ENCODE measurements around the gene CENPI. TPM values are rescaled to one million over a fixed set of nuclear protein-coding genes. Genes with fewer than 3 reads are reported as not detected.

CENPI gene
- total and polyA plus RNA-seq, 11 donors: 0.20 to 3.3 (median 0.42) TPM

DNA sequence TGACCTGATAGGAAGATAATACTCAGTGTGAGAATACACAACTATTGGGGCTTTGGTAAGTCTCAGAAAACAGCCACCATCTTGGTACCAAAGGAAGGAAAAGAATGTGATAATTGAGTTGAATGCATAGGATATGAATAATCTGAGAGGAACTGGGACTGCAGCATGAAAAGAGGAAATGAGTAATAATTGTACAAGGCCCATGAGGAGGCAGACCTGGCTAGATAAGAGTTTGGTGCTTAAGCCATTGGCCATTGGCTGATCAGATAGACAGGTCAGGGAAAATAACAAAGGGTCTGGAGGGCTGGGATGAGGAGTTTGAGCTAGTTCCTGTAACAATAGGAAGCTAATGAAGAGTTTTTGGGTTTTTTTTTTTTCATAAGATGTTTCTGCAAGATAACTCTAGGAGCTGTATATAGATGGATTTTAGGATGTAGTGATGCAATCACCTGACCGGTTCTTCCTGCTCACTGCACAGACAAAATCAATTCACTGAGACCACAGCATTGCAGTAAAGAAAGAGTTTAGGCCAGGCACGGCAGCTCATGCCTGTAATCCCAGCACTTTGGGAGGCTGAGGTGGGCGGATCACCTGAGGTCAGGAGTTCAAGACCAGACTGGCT lies 40.8 kb upstream of the CENPI start:
- TF ChIP-seq POLR2A (IDR thresholded peaks at IDR 0.05) (no peak), CTCF (IDR thresholded peaks at IDR 0.05) (no peak)
- Histone ChIP-seq H3K4me1 (no peaks in the 10 kb centered on the region), H3K27ac (no peak overlapping the region), H3K36me3 (no peaks in the 10 kb centered on the region), H3K9me3 (no peaks in the 10 kb centered on the region), H3K27me3 (peaks cover 0 to 4% (median 0%) of the 10 kb centered on the region in 9 donors), H3K4me3 (no peak overlapping the region)
- intact Hi-C loops (cut with DNase I): loop anchor here in 1 of 10 donors (10.0 kb wide), 1 partner anchor 48 kb away; no protein-coding TSS in a partner anchor
- ATAC-seq (no peak), DNase-seq (no peak)
- 56 to 79% (median 72%) methylated on average over 3 of the region's 3 CpGs for WGBS, 4 donors

- Histone ChIP-seq H3K4me1 (no peaks in the 10 kb centered on the region), H3K36me3 (no peaks in the 10 kb centered on the region), H3K4me3 (no peak overlapping the region), H3K27ac (no peak overlapping the region), H3K9me3 (no peaks in the 10 kb centered on the region), H3K27me3 (peaks cover 0 to 8% (median 0%) of the 10 kb centered on the region in 9 donors)
- DNase-seq (no peak), ATAC-seq (no peak)
- intact Hi-C loops (cut with DNase I): no loop called here
- TF ChIP-seq CTCF (IDR thresholded peaks at IDR 0.05): no peak
- TF ChIP-seq POLR2A (IDR thresholded peaks at IDR 0.05): no peak
Observed at GRCh38 chrX:101062176-101062575, 35.8 kb upstream of the CENPI start.

DNA sequence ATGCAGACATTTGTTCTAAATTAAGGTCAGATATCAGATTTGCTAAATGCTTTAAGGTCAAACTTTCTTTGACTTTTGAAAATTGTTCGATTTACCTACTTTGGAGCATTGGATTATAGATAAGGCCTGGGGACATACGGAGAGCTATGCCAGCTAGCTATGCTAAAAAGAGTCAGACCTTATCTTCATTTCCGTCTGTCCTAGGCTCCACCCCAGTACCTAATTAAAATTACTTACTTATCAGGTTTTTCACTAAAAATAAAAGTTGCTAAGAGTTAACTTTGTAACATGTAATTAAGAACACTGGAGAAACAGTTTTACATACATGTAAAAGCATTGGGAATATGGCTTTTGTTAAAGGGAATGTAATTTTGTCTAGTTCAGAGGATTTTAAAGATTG lies 26.4 kb upstream of the CENPI start:
- ATAC-seq: no peak
- peaks cover 0 to under 1% (median 0%) of the 10 kb centered on the region in 9 donors for H3K27me3 ChIP-seq
- DNase-seq: no peak
- no peak for TF ChIP-seq POLR2A (IDR thresholded peaks at IDR 0.05)
- TF ChIP-seq CTCF (IDR thresholded peaks at IDR 0.05): no peak
- H3K4me3 ChIP-seq: no peak overlapping the region
- intact Hi-C loops (cut with DNase I): no loop called here
- no peaks in the 10 kb centered on the region for H3K4me1 ChIP-seq
- no peaks in the 10 kb centered on the region for H3K36me3 ChIP-seq
- no peak overlapping the region for H3K27ac ChIP-seq
- WGBS, 4 donors: 39 to 49% (median 43%) methylated on average over 3 of the region's 3 CpGs
- no peaks in the 10 kb centered on the region for H3K9me3 ChIP-seq

GRCh38 chrX:101078716-101079598 lies 19.0 kb upstream of the CENPI start, which contains the start of gene TMEM35A:
Gene TMEM35A (plus strand): TSS chrX:101078879. CDS start chrX:101079003, 124 bp downstream.
- no peaks in the 10 kb centered on the region for H3K4me1 ChIP-seq
- intact Hi-C loops (cut with DNase I): no loop called here
- H3K9me3 ChIP-seq: no peaks in the 10 kb centered on the region
- DNase-seq (no peak), ATAC-seq (peak in 1 of 4 donors; percentile 46)
- TF ChIP-seq POLR2A (IDR thresholded peaks at IDR 0.05) (no peak), CTCF (IDR thresholded peaks at IDR 0.05) (no peak)
- WGBS, 4 donors: 6 to 31% (median 17%) methylated on average over 23 of the region's 23 CpGs
- peak within 1 kb of the TSS in 10 of 12 donors; percentile 12 to 51 (median 31) for H3K4me3 ChIP-seq
- no peaks in the 10 kb centered on the region for H3K36me3 ChIP-seq
- peak within 1 kb of the TSS in 1 of 12 donors; percentile 62 for H3K27ac ChIP-seq
- H3K27me3 ChIP-seq: peaks cover 0 to 31% (median 0%) of the 10 kb centered on the region in 9 donors
